H9 (cell line): ENCODE measurements around the gene NFILZ. TPM values are rescaled to one million over a fixed set of nuclear protein-coding genes. Genes with fewer than 3 reads are reported as not detected.
"Not testable (repeated sequence)": the region's sequence is repeated elsewhere in the genome, so short reads cannot be mapped to it uniquely, and the experiment has no call there.

Source experiments
- DNase-seq: peaks from one replicate; pipeline ENCODE4 v3.0.0-alpha.2; 2017
- H2AFZ ChIP-seq: one replicate; pipeline ENCODE4 v1.6.1; 2013; ENCODE audit warnings: mild to moderate bottlenecking, low read length, control low read depth, moderate library complexity
- H2AK5ac ChIP-seq: 2 replicates; pipeline ENCODE4 v1.6.1; 2013; ENCODE audit warnings: low read length, control low read depth, mixed read lengths; ENCODE audit not compliant: insufficient read length
- H2BK120ac ChIP-seq: one replicate; pipeline ENCODE4 v1.6.1; 2013; ENCODE audit warnings: low read depth, mild to moderate bottlenecking, low read length, control low read depth, inconsistent platforms; ENCODE audit not compliant: poor library complexity, severe bottlenecking
- H2BK12ac ChIP-seq: 2 replicates; pipeline ENCODE4 v1.6.1; 2013; ENCODE audit warnings: low read length, control low read depth, mixed read lengths, low read depth; ENCODE audit not compliant: insufficient read length
- H2BK15ac ChIP-seq: 2 replicates; pipeline ENCODE4 v1.6.1; 2013; ENCODE audit warnings: low read depth, low read length, control low read depth
- H2BK20ac ChIP-seq: one replicate; pipeline ENCODE4 v1.6.1; 2013; ENCODE audit warnings: low read depth, mild to moderate bottlenecking, low read length, control low read depth, inconsistent platforms; ENCODE audit not compliant: poor library complexity, severe bottlenecking
- H2BK5ac ChIP-seq: 2 replicates; pipeline ENCODE4 v1.6.1; 2013; ENCODE audit warnings: low read length, control low read depth, mixed read lengths; ENCODE audit not compliant: insufficient read length
- H3K14ac ChIP-seq: 2 replicates; pipeline ENCODE4 v1.6.1; 2013; ENCODE audit warnings: low read length, control low read depth; ENCODE audit not compliant: insufficient read depth
- H3K18ac ChIP-seq: 2 replicates; pipeline ENCODE4 v1.6.1; 2013; ENCODE audit warnings: low read depth, mild to moderate bottlenecking, mixed read lengths, low read length, control low read depth; ENCODE audit not compliant: insufficient read length
- H3K23ac ChIP-seq: 2 replicates; pipeline ENCODE4 v1.6.1; 2013; ENCODE audit warnings: low read length, control low read depth, mixed read lengths, low read depth; ENCODE audit not compliant: insufficient read length
- H3K23me2 ChIP-seq: 2 replicates; pipeline ENCODE4 v1.6.1; 2013; ENCODE audit warnings: low read depth, mild to moderate bottlenecking, mixed read lengths, low read length, control low read depth; ENCODE audit not compliant: insufficient read length, poor library complexity, severe bottlenecking
- H3K27ac ChIP-seq: 2 replicates; pipeline ENCODE4 v1.5.1; 2013; ENCODE audit warnings: low read length, control low read depth, mixed read lengths, low read depth; ENCODE audit not compliant: insufficient read length
- H3K27me3 ChIP-seq: 2 replicates; pipeline ENCODE4 v1.6.1; 2013; ENCODE audit warnings: low read length, control low read depth, inconsistent platforms; ENCODE audit not compliant: insufficient read depth
- H3K4ac ChIP-seq: 2 replicates; pipeline ENCODE4 v1.6.1; 2013; ENCODE audit warnings: low read depth, mild to moderate bottlenecking, control low read depth, inconsistent platforms, low read length, moderate library complexity
- H3K4me1 ChIP-seq: 2 replicates; pipeline ENCODE4 v1.6.1; 2013; ENCODE audit warnings: low read length, control low read depth, inconsistent platforms; ENCODE audit not compliant: insufficient read depth
- H3K4me2 ChIP-seq: 2 replicates; pipeline ENCODE4 v1.6.1; 2013; ENCODE audit warnings: low read length, control low read depth, mixed read lengths; ENCODE audit not compliant: insufficient read length, insufficient read depth
- H3K56ac ChIP-seq: 2 replicates; pipeline ENCODE4 v1.6.1; 2013; ENCODE audit warnings: low read depth, mild to moderate bottlenecking, mixed read lengths, low read length, control low read depth; ENCODE audit not compliant: insufficient read length
- H3K79me1 ChIP-seq: 2 replicates; pipeline ENCODE4 v1.6.1; 2013; ENCODE audit warnings: low read depth, mild to moderate bottlenecking, moderate library complexity, low read length, control low read depth, inconsistent platforms; ENCODE audit not compliant: insufficient read depth, poor library complexity, severe bottlenecking
- H3K79me2 ChIP-seq: 2 replicates; pipeline ENCODE4 v1.6.1; 2013; ENCODE audit warnings: low read length, control low read depth, inconsistent platforms; ENCODE audit not compliant: insufficient read depth
- H3K9ac ChIP-seq: 2 replicates; pipeline ENCODE4 v1.6.1; 2013; ENCODE audit warnings: low read length, control low read depth, mixed read lengths; ENCODE audit not compliant: insufficient read length; ENCODE audit errors: extremely low read depth
- H3K9me3 ChIP-seq: one replicate; pipeline ENCODE4 v1.6.1; 2013; ENCODE audit warnings: low read depth, low read length, inconsistent platforms; ENCODE audit not compliant: control insufficient read depth
- H3T11ph ChIP-seq: one replicate; pipeline ENCODE4 v1.6.1; 2013; ENCODE audit warnings: mild to moderate bottlenecking, low read length, control low read depth, inconsistent platforms
- H4K20me1 ChIP-seq: one replicate; pipeline ENCODE4 v1.6.1; 2013; ENCODE audit not compliant: control insufficient read depth, insufficient read length, insufficient read depth
- H4K5ac ChIP-seq: 2 replicates; pipeline ENCODE4 v1.6.1; 2013; ENCODE audit warnings: low read depth, mild to moderate bottlenecking, mixed read lengths, low read length, control low read depth; ENCODE audit not compliant: insufficient read length
- H4K8ac ChIP-seq: replicated peaks from 2 replicates; pipeline ENCODE4 v1.6.1; 2013; ENCODE audit warnings: low read length, control low read depth, mixed read lengths, low read depth; ENCODE audit not compliant: insufficient read length
- H4K91ac ChIP-seq: 2 replicates; pipeline ENCODE4 v1.6.1; 2013; ENCODE audit warnings: low read depth, mild to moderate bottlenecking, moderate library complexity, mixed read lengths, low read length, control low read depth; ENCODE audit not compliant: insufficient read length
- H3K27ac Mint-ChIP-seq, 3 experiments: 2 replicates in 2 of 3; 3 replicates in 1 of 3; pipeline ENCODE4 v1.8.0; 2020 to 2021; ENCODE audit warnings: mixed read lengths in 3 of 3, mild to moderate bottlenecking in 1 of 3, moderate library complexity in 1 of 3
- H3K27me3 Mint-ChIP-seq: 2 replicates; pipeline ENCODE4 v1.8.0; 2021; ENCODE audit warnings: low read depth, mild to moderate bottlenecking, moderate library complexity, mixed read lengths
- H3K36me3 Mint-ChIP-seq, 3 experiments: 2 replicates in 2 of 3; 3 replicates in 1 of 3; pipeline ENCODE4 v1.8.0; 2020 to 2021; ENCODE audit warnings: low read depth in 3 of 3, mixed read lengths in 3 of 3; ENCODE audit not compliant: insufficient read depth in 1 of 3
- H3K4me1 Mint-ChIP-seq, 2 experiments: 2 replicates each; pipeline ENCODE4 v1.8.0; 2020; ENCODE audit warnings: mixed read lengths in 2 of 2
- H3K4me3 Mint-ChIP-seq, 2 experiments: 2 replicates in 1 of 2; 3 replicates in 1 of 2; pipeline ENCODE4 v1.8.0; 2020 to 2021; ENCODE audit warnings: mild to moderate bottlenecking in 2 of 2, mixed read lengths in 2 of 2, moderate library complexity in 1 of 2
- H3K9me3 Mint-ChIP-seq, 2 experiments: 2 replicates in 1 of 2; 3 replicates in 1 of 2; pipeline ENCODE4 v1.8.0; 2020; ENCODE audit warnings: mild to moderate bottlenecking in 2 of 2, mixed read lengths in 2 of 2, moderate library complexity in 1 of 2
- CTCF ChIP-seq: fragments of 200-600 bp; sonication (generic); conservative IDR thresholded peaks from 3 replicates; pipeline ENCODE4 v1.8.0; 2021; ENCODE audit warnings: antibody characterized with exemption, mild to moderate bottlenecking
- WGBS: extraction: QIAGEN DNeasy Blood & Tissue Kit; methylation state at CpG from one replicate; pipeline ENCODE4 v1.1.7; 2013; ENCODE audit warnings: missing lambda C conversion rate, low lambda C conversion rate, mixed read lengths; ENCODE audit not compliant: insufficient read length; ENCODE audit errors: extremely low coverage; 5-methylcytosine and 5-hydroxymethylcytosine counted together
- total RNA-seq: library from RNA; stranded (reverse); gene quantifications from 2 replicates; pipeline ENCODE4 v1.2.1, GENCODE V29; 2021

Gene NFILZ
- total RNA-seq, 1 experiment from 2014 or later: not detected

- Histone ChIP-seq H3K4ac (no peak overlapping the region), H2BK120ac (no peak overlapping the region), H3K79me2 (no peaks in the 10 kb centered on the region), H4K8ac (no peak overlapping the region), H2AFZ (no peak overlapping the region), H2AK5ac (no peak overlapping the region), H2BK5ac (no peak overlapping the region), H3K23ac (no peak overlapping the region), H3K23me2 (no peaks in the 10 kb centered on the region), H3K27ac (no peak overlapping the region), H4K20me1 (no peaks in the 10 kb centered on the region), H3K9ac (no peak overlapping the region), H3K18ac (no peak overlapping the region), H3K4me1 (no peaks in the 10 kb centered on the region), H4K5ac (no peak overlapping the region), H3K9me3 (no peaks in the 10 kb centered on the region), H4K91ac (no peak overlapping the region), H2BK15ac (no peak overlapping the region), H3K56ac (no peak overlapping the region), H3K79me1 (no peaks in the 10 kb centered on the region), H2BK12ac (no peak overlapping the region), H3K14ac (no peak overlapping the region), H2BK20ac (no peak overlapping the region), H3K4me2 (no peak overlapping the region), H3K27me3 (no peaks in the 10 kb centered on the region), H3T11ph (no peak overlapping the region)
- Mint-ChIP-seq H3K4me3 (no peak overlapping the region), H3K9me3 (no peaks in the 10 kb centered on the region), H3K27ac (no peak overlapping the region), H3K27me3 (no peaks in the 10 kb centered on the region; the same call in none of the 2 replicates), H3K4me1 (peaks cover 8 to 15% of the 10 kb centered on the region in 2 experiments), H3K36me3 (no peaks in the 10 kb centered on the region)
- no peak for DNase-seq
- WGBS: no CpG with 5 or more reads among the region's 6 CpGs
- no peak for TF ChIP-seq CTCF
Measured at GRCh38 chr19:8616861-8617260, 13.6 kb upstream of the NFILZ start.

- peaks cover 4 to 10% of the 10 kb centered on the region in 2 experiments; a peak in 3 of 4 replicates for H3K4me1 Mint-ChIP-seq
- not testable (repeated sequence) for H3K4me3 Mint-ChIP-seq, H3K27me3 Mint-ChIP-seq, H3K27ac ChIP-seq, H4K5ac ChIP-seq, H3K18ac ChIP-seq, H3K9ac ChIP-seq, H2BK5ac ChIP-seq, DNase-seq, H3K9me3 ChIP-seq, H2AFZ ChIP-seq, H3K14ac ChIP-seq, H3K79me2 ChIP-seq, H3K56ac ChIP-seq, H4K8ac ChIP-seq, H2AK5ac ChIP-seq, H3T11ph ChIP-seq, H3K27me3 ChIP-seq, H3K4ac ChIP-seq, H3K9me3 Mint-ChIP-seq, H2BK12ac ChIP-seq, H4K91ac ChIP-seq, H2BK120ac ChIP-seq, H3K36me3 Mint-ChIP-seq, H3K79me1 ChIP-seq, H3K4me2 ChIP-seq, H2BK15ac ChIP-seq, H3K27ac Mint-ChIP-seq, H3K4me1 ChIP-seq, H2BK20ac ChIP-seq, H4K20me1 ChIP-seq, H3K23me2 ChIP-seq, H3K23ac ChIP-seq
- WGBS: no CpG with 5 or more reads among the region's 15 CpGs
Measured at GRCh38 chr19:8617325-8617724, 13.1 kb upstream of the NFILZ start.
